OCI-LY7 (cell line): ENCODE results near the gene KCNJ16. TPM values are rescaled to one million over a fixed set of nuclear protein-coding genes. Genes with fewer than 3 reads are reported as not detected.

Source experiments
- BruUV-seq: library from RNA; stranded (reverse); fragments of 400-500 nt; replicated peaks from 2 replicates; lab custom pipeline; 2021; lab: Mats Ljungman, UMichigan
- CTCF ChIA-PET: fragments of 300-600 bp; sonication (Branson Sonifier 250); formaldehyde crosslinking; loops from one replicate; lab custom pipeline; 2022; ENCODE audit warnings: antibody characterized with exemption; ENCODE audit not compliant: unreplicated experiment; lab: Charles Lee
- POLR2A ChIA-PET: fragments of 300-600 bp; sonication (Branson Sonifier 250); formaldehyde crosslinking; loops from one replicate; lab custom pipeline; 2022; ENCODE audit warnings: antibody characterized with exemption; lab: Charles Lee
- DNase-seq: peaks from one replicate; pipeline ENCODE4 v3.0.0-alpha.2; 2015; ENCODE audit warnings: low spot score
- H2AFZ ChIP-seq: fragments of 200-600 bp; sonication (generic), shearing (Covaris generic); 2 replicates; pipeline ENCODE4 v1.6.1; 2014; ENCODE audit warnings: mild to moderate bottlenecking, antibody characterized with exemption, low read length, moderate library complexity
- H3K27ac ChIP-seq: fragments of 200-600 bp; sonication (generic); 2 replicates; pipeline ENCODE4 v1.5.1; 2014; ENCODE audit warnings: mixed run types, low read depth, mild to moderate bottlenecking, moderate library complexity, low read length, inconsistent platforms; ENCODE audit not compliant: poor library complexity, severe bottlenecking
- H3K36me3 ChIP-seq: fragments of 200-600 bp; sonication (generic); 2 replicates; pipeline ENCODE4 v1.6.1; 2014; ENCODE audit warnings: mild to moderate bottlenecking, antibody characterized with exemption, low read length, moderate library complexity, mixed read lengths; ENCODE audit not compliant: insufficient read depth
- H3K4me1 ChIP-seq: fragments of 200-600 bp; sonication (generic); 2 replicates; pipeline ENCODE4 v1.5.1; 2014; ENCODE audit warnings: mild to moderate bottlenecking, low read length; ENCODE audit not compliant: insufficient read depth, poor library complexity, severe bottlenecking
- H3K4me2 ChIP-seq: fragments of 200-600 bp; sonication (generic); 2 replicates; pipeline ENCODE4 v1.6.1; 2014; ENCODE audit warnings: mild to moderate bottlenecking, low read length
- H3K4me3 ChIP-seq: fragments of 200-600 bp; sonication (generic); 2 replicates; pipeline ENCODE4 v1.5.1; 2014; ENCODE audit warnings: mild to moderate bottlenecking, low read depth, low read length; ENCODE audit not compliant: poor library complexity, severe bottlenecking
- H3K79me2 ChIP-seq: fragments of 200-600 bp; sonication (generic); 2 replicates; pipeline ENCODE4 v1.6.1; 2016; ENCODE audit warnings: low read depth, mild to moderate bottlenecking, low read length, moderate library complexity, mixed read lengths; ENCODE audit not compliant: insufficient read depth
- H3K9me2 ChIP-seq: fragments of 200-600 bp; sonication (generic); 2 replicates; pipeline ENCODE4 v1.6.1; 2016; ENCODE audit warnings: mild to moderate bottlenecking, low read length, mixed read lengths; ENCODE audit not compliant: insufficient read depth
- H3K9me3 ChIP-seq: fragments of 200-600 bp; sonication (generic); 2 replicates; pipeline ENCODE4 v1.6.1; 2014; ENCODE audit warnings: mild to moderate bottlenecking, mixed run types, low read length, mixed read lengths
- H4K20me1 ChIP-seq: fragments of 200-600 bp; sonication (generic); 2 replicates; pipeline ENCODE4 v1.6.1; 2014; ENCODE audit warnings: mild to moderate bottlenecking, antibody characterized with exemption, low read length, moderate library complexity, mixed read lengths; ENCODE audit not compliant: insufficient read depth
- CTCF ChIP-seq: fragments of 200-600 bp; sonication (generic); conservative IDR thresholded peaks from 2 replicates; pipeline ENCODE4 v1.5.1; 2014; ENCODE audit warnings: mild to moderate bottlenecking, antibody characterized with exemption, low read length, moderate library complexity, mixed read lengths
- EZH2phosphoT487 ChIP-seq: fragments of 200-600 bp; sonication (generic); IDR thresholded peaks from 2 replicates; pipeline ENCODE4 v1.6.1; 2018; ENCODE audit warnings: low read depth, borderline replicate concordance, mild to moderate bottlenecking, mixed run types, antibody characterized with exemption, low read length, moderate library complexity, mixed read lengths
- intact Hi-C: fragments of 100-400 bp; cut with micrococcal nuclease; formaldehyde crosslinking; loops from one replicate; pipeline ENCODE4 v1.10.0; 2022; ENCODE audit not compliant: unreplicated experiment
- total RNA-seq, 2 experiments: library from RNA; depleted of rRNA in 1 of 2; stranded (reverse); fragments of >200 nt in 1 of 2; shearing (Covaris generic) in 1 of 2; gene quantifications; 2 replicates each; pipeline ENCODE4 v1.2.3, GENCODE V29; 2014 to 2022

The KCNJ16 gene
- total RNA-seq, 2 experiments from 2014 or later = not detected

- CTCF ChIA-PET = no interaction called here
These were observed 41.9 kb upstream of the KCNJ16 start for GRCh38 chr17:70033165-70033564.

GRCh38 chr17:70034158-70034557 lies 40.9 kb upstream of the KCNJ16 start:
- H3K4me3 ChIP-seq = no peak overlapping the region
- H3K4me1 ChIP-seq = no peaks in the 10 kb centered on the region
- H3K4me2 ChIP-seq = no peak overlapping the region
- no peaks in the 10 kb centered on the region for H3K9me3 ChIP-seq
- no TSS peak for BruUV-seq
- H4K20me1 ChIP-seq = no peaks in the 10 kb centered on the region
- DNase-seq = no peak
- H3K36me3 ChIP-seq = no peaks in the 10 kb centered on the region
- no peaks in the 10 kb centered on the region for H3K9me2 ChIP-seq
- no peaks in the 10 kb centered on the region for H3K79me2 ChIP-seq
- TF ChIP-seq EZH2phosphoT487 (no peak), CTCF (no peak)
- ChIA-PET POLR2A (no interaction called here), CTCF (no interaction called here)
- intact Hi-C loops = no loop called here
- no peak overlapping the region for H2AFZ ChIP-seq
- no peak overlapping the region for H3K27ac ChIP-seq

More at GRCh38 chr17:70033165-70033564, 41.9 kb upstream of the KCNJ16 start:
- Histone ChIP-seq H3K79me2 (no peaks in the 10 kb centered on the region), H3K9me3 (no peaks in the 10 kb centered on the region), H3K27ac (no peak overlapping the region), H2AFZ (no peak overlapping the region), H3K4me1 (no peaks in the 10 kb centered on the region), H3K4me2 (no peak overlapping the region), H3K36me3 (no peaks in the 10 kb centered on the region), H4K20me1 (no peaks in the 10 kb centered on the region), H3K4me3 (no peak overlapping the region), H3K9me2 (no peaks in the 10 kb centered on the region)
- DNase-seq = no peak
- no TSS peak for BruUV-seq
- no peak for TF ChIP-seq EZH2phosphoT487
- TF ChIP-seq CTCF = no peak
- intact Hi-C loops = no loop called here
- POLR2A ChIA-PET = no interaction called here

GRCh38 chr17:70037498-70037897 lies 37.5 kb upstream of the KCNJ16 start:
- Histone ChIP-seq H4K20me1 (no peaks in the 10 kb centered on the region), H3K9me2 (no peaks in the 10 kb centered on the region), H3K36me3 (no peaks in the 10 kb centered on the region), H2AFZ (no peak overlapping the region), H3K9me3 (no peaks in the 10 kb centered on the region), H3K79me2 (no peaks in the 10 kb centered on the region), H3K4me1 (no peaks in the 10 kb centered on the region), H3K4me3 (no peak overlapping the region), H3K4me2 (no peak overlapping the region), H3K27ac (no peak overlapping the region)
- CTCF ChIA-PET = no interaction called here
- no peak for DNase-seq
- BruUV-seq = no TSS peak
- TF ChIP-seq EZH2phosphoT487 (no peak), CTCF (no peak)
- POLR2A ChIA-PET = no interaction called here
- intact Hi-C loops = no loop called here
